Stimulated activated naive CD4-positive, alpha-beta T cell treated with Interleukin-2 at 50 U/mL for 16 hours (primary cell): ENCODE data around the gene FAM118A.
A peak's percentile ranks its signal among the peaks of the same experiment; 100 is the strongest.
"Not testable (repeated sequence)": the region's sequence is repeated elsewhere in the genome, so short reads cannot be mapped to it uniquely, and the experiment has no call there.

Experiments
- DNase-seq: peaks from one replicate; lab custom pipeline; 2025; lab: John Stamatoyannopoulos, UW

The FAM118A gene

DNA sequence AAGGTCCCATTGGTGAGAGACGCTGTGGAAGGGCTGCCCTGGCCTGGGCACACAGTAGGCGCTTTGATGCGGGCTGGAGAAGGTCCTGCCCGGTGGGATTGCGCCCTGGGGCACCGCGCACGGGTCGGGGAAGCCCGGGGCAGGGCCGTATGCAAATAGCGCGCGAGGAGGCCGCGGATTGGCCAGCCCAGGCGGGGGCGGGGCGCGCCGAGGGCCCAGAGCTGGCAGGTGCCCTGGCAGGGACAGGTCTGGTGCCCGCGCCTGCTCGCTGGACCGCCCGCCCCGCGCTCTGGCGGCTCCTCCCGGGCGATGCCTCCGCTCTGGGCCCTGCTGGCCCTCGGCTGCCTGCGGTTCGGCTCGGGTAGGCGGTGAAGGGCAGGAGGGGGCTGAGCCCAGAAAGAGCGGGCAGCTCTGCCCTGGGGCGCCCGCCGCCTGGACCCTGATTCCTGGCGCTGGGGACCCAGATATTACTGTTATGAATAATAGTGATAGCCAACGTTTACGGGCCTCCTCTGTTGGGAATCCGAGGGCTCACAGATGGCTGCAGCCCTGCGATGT lies 24.9 kb upstream of the FAM118A start, which contains the start of gene UPK3A:
Gene UPK3A (plus strand): TSS at position 245 of the 558 bp plus-strand sequence. CDS start 65 bp downstream, at position 310.
- peak; percentile 43 for DNase-seq

- no peak for DNase-seq
These were observed 24.3 kb upstream of the FAM118A start for GRCh38 chr22:45285263-45286058.

DNA sequence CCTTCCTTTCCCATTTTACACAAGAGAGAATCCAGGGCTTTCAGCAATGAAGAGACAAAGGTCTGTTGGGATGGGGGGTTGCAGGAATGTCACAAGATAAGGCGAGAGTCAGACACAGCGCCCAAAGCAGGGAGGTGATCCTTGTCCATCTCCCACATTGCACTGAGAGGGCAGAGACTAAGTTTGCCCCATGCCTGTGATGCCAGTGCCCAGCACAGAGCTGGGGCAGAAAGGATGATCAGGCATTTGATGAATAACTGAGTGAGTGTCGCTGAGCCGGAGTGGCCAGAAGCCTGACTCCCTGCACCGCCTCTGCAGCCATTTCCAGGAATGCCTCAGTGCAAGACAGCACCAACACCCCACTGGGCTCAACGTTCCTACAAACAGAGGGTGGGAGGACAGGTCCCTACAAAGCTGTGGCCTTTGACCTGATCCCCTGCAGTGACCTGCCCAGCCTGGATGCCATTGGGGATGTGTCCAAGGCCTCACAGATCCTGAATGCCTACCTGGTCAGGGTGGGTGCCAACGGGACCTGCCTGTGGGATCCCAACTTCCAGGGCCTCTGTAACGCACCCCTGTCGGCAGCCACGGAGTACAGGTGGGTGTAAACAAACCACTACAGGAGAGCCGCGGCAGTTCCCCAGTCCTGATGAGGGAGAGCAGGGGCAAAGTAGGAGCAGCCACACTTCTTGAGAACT lies 22.7 kb upstream of the FAM118A start:
- DNase-seq = no peak

DNA sequence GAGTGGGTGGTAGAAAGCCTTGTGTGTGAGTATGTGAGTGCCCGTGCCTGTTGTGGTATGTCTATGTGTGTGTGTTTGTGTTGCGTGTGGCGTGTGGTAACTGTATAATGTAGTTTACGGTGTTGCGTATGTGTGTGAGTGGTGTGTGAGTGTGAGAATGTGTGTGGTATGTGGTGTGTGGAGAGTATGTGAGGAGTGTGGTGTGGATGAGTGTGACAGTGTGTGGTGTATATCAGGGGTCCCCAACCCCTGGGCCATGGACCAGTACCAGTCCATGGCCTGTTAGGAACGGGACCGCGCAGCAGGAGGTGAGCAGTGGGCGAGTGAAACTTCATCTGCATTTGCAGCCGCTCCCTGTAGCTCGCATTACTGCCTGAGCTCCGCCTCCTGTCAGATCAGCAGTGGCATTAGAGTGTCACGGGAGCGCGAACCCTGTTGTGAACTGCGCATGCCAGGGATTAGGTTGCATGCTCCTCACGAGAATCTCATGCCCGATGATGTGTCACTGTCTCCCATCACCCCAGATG lies 19.3 kb upstream of the FAM118A start:
- no peak for DNase-seq

DNA sequence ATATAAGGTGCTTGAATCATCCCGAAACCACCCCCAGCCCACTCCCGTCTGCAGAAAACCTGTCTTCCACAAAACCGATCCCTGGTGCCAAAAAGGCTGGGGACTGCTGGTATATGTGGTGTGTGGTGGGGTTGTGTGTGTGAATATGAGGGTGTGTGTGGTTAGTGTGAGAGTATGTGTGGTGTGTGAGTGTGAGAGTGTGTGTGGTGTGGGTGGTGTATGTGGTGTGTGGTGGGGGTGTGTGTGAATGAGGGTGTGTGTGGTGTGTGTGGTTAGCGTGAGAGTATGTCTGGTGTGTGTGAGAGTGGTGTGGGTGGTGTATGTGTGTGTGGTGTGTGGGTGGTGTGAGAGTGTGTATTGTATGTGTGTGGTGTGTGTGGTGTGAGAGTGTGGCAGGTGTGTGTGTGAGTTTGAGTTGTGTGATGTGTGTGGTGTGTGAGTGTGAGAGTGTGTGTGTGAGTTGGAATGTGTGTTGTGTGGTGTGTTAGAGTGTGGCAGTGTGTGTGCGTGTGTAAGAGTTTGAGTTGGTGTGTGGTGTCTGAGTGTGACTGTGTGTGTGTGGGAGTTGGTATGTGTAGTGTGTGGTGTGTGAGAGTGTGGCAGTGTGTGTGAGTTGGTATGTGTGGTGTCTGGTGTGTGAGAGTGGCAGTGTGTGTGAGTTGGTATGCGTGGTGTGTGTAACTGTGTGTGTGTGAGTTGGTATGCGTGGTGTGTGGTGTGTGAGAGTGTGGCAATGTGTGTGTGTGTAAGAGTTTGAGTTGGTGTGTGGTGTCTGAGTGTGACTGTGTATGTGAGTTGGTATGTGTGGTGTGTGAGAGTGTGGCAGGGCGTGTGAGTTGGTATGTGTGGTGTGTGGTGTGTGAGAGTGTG lies 18.4 kb upstream of the FAM118A start:
- DNase-seq = no peak

DNA sequence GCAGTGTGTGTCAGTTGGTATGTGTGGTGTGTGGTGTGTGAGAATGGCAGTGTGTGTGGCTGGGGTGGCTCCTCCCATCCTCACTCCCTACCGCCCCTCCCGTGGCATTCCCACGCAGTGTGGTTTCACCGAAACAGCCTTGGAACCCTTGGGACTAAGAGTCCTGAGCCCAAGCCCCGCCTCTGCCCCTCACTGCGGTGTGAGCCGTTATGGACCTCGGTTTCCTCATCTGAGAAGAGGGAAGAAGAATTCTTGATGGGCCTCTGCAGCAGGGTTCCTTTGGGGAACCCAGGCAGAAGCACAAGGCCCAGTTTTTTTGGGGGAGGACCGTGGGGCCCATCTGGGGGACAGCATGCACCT lies 17.8 kb upstream of the FAM118A start:
- DNase-seq = no peak

GRCh38 chr22:45292731-45293442 lies 16.8 kb upstream of the FAM118A start:
- DNase-seq = no peak

- no peak for DNase-seq
These were observed 15.7 kb upstream of the FAM118A start for GRCh38 chr22:45294030-45294429.

DNA sequence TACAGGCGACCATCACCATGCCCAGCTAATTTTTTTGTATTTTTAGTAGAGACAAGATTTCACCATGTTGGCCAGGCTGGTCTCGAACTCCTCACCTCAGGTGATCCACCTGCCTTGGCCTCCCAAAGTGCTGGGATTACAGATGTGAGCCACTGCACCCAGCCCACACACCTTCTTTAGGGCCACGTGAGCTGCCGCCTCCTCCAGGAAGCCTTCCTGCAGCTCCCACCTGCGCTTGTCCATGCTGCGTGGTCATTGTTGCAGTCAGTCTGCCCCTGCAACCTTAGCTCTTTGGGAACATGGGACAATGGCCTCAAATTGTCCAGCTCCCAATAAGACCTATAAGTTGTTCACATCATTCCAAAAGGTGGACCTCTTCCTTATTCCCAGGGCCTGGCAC lies 14.7 kb upstream of the FAM118A start:
- DNase-seq = not testable (repeated sequence)

- DNase-seq = no peak
These were observed 14.2 kb upstream of the FAM118A start for GRCh38 chr22:45295492-45295891.

GRCh38 chr22:45296628-45297297 lies 13.0 kb upstream of the FAM118A start:
- DNase-seq = no peak

- no peak for DNase-seq
These were observed 10.7 kb upstream of the FAM118A start for GRCh38 chr22:45298934-45299505.

GRCh38 chr22:45302751-45303150 lies 7.0 kb upstream of the FAM118A start:
- no peak for DNase-seq

GRCh38 chr22:45303181-45303580 lies 6.6 kb upstream of the FAM118A start:
- no peak for DNase-seq

GRCh38 chr22:45304971-45305370 lies 4.8 kb upstream of the FAM118A start:
- DNase-seq = no peak

DNA sequence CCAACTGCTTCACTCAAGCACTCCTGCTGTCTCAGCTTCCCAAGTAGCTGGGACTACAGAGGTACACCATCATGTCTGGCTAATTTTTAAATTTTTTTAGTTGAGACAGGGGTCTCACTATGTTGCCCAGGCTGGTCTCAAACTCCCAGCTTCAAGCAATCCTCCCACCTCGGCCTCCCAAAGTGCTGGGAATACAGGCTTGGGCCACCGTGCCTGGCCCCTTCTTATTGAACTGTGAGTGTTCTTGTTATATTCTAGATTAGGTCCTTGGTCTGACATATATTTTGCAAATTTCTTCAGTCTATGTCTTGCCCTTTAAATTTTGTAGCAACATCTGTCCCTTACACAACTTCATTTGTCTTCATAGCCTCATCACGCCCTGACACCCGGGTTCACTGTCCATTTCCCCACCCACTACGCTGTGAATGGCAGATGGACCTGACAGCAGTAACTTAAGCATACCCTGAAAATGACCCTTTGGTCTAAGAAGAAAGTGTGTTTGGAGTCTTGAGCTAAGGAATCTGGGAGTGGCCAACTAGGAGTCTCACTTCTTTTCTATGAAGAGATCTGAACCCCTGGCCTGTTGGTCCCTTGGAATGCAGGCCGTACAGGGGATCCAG lies 4.2 kb upstream of the FAM118A start:
- DNase-seq = no peak

GRCh38 chr22:45306139-45306538 lies 3.6 kb upstream of the FAM118A start:
- no peak for DNase-seq

DNA sequence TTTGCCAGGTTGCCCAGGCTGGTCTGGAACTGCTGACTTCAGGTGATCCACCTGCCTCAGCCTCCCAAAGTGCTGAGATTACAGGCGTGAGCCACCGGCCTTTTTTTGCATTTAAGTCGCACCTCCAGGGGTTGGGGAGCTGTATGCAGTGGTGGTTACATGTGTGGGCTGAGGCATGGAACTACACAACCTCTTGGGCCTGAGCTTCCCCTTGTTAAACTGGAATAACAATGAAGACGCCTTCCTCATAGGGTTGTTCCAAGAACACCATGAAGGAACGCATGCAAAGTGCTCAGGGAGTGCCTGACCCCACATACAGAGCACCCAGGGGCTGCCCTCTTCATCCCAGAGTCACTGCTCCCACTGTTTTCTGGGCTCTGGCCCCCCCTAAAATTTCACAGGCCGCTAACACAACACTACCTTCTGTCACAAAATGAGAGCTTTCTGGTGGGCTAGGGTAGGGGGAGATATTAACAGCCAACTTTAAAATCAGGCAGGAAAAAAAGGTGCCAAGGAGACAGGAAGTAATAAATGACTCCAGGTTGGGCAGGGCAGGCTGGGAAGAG lies 1.3 kb upstream of the FAM118A start:
- no peak for DNase-seq

DNA sequence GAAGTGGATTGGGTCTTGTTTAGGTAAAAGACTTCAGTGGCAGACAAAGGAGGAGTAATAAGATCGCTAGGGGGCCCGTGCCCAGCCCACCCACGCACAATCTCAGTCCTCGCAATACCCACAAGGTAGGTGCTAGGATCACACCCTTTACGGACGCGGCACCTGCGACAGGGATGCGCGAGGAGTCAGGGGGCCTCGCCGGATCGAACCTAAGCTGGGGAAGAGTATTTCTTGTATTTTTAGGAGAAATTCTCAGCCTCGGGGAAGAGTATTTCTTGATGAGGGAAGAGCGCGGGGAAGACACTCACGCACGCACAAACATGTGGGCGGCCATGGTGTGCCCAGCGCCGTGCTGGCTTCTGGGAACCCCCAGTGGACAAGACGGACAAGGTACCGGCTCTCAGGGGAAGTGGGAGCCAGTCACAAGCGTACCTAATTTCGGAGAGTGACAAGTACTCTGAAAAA lies 745 bp upstream of the FAM118A start:
- DNase-seq = peak; percentile 14
